ENCODE measurements around the gene LY6G5C. TPM values are rescaled to one million over a fixed set of nuclear protein-coding genes. Genes with fewer than 3 reads are reported as not detected.
A peak's percentile ranks its signal among the peaks of the same experiment; 100 is the strongest.

Gene LY6G5C
- total and polyA plus RNA-seq, 2 of the 13 experiments (the other 11 are each of a cell fraction or from before 2014, with no cell fraction given) = 0.33 to 0.55 TPM

DNA sequence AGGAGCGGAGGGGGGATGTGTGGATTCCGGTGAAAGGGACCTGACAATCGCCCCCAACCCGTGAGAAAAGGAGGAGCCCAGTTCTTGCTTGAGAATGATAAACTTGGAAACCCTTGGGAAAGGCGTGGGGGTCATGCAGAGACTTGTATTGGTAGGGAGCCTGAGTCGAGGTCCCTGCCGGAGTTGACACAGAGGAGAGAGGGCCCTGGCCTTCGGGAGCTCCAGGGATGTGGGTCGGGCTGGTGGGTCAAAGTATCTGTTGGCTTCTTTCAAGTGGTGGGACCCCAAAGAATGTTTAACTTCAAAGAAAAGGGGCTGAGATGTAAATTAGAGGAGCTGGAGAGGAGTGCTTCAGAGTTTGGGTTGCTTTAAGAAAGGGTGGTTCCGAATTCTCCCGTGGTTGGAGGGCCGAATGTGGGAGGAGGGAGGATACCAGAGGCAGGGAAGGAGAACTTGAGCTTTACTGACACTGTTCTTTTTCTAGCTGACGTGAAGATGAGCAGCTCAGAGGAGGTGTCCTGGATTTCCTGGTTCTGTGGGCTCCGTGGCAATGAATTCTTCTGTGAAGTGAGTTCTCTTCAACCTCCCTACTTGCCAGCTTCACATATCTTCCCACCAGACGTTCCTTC, 14.4 kb downstream of the LY6G5C start (continued):
- TF ChIP-seq, protein P1, sequence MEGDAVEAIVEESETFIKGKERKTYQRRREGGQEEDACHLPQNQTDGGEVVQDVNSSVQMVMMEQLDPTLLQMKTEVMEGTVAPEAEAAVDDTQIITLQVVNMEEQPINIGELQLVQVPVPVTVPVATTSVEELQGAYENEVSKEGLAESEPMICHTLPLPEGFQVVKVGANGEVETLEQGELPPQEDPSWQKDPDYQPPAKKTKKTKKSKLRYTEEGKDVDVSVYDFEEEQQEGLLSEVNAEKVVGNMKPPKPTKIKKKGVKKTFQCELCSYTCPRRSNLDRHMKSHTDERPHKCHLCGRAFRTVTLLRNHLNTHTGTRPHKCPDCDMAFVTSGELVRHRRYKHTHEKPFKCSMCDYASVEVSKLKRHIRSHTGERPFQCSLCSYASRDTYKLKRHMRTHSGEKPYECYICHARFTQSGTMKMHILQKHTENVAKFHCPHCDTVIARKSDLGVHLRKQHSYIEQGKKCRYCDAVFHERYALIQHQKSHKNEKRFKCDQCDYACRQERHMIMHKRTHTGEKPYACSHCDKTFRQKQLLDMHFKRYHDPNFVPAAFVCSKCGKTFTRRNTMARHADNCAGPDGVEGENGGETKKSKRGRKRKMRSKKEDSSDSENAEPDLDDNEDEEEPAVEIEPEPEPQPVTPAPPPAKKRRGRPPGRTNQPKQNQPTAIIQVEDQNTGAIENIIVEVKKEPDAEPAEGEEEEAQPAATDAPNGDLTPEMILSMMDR (CRISPR knock-in tag; IDR thresholded peaks at IDR 0.05) = no peak
- TF ChIP-seq U2AF2 (IDR thresholded peaks at IDR 0.05; ENCODE audit: low read depth, low read length) (no peak), HNRNPH1 (optimal IDR thresholded peaks at IDR 0.05; ENCODE audit: low read depth, low read length) (no peak), ZNF253 (CRISPR knock-in tag; IDR thresholded peaks at IDR 0.05; ENCODE audit: borderline replicate concordance) (no peak), ZNF225 (CRISPR knock-in tag; IDR thresholded peaks at IDR 0.05) (0 out of 2 replicates have a peak, but pooled peaks have one; percentile 83), NCOR1 (IDR thresholded peaks at IDR 0.05; ENCODE audit: borderline replicate concordance, low read length) (peak; percentile 15; the same call in 1 of the 2 replicates), ZNF761 (CRISPR knock-in tag; conservative IDR thresholded peaks at IDR 0.05) (no peak), ZNF230 (CRISPR knock-in tag; IDR thresholded peaks at IDR 0.05) (0 out of 2 replicates have a peak, but pooled peaks have one; percentile 18), ZNF670 (CRISPR knock-in tag; IDR thresholded peaks at IDR 0.05; ENCODE audit: borderline replicate concordance) (0 out of 2 replicates have a peak, but pooled peaks have one; percentile 37), ZNF772 (CRISPR knock-in tag; IDR thresholded peaks at IDR 0.05) (no peak), ZNF546 (CRISPR knock-in tag; conservative IDR thresholded peaks at IDR 0.05) (no peak)
- TF ChIP-seq, protein P2, sequence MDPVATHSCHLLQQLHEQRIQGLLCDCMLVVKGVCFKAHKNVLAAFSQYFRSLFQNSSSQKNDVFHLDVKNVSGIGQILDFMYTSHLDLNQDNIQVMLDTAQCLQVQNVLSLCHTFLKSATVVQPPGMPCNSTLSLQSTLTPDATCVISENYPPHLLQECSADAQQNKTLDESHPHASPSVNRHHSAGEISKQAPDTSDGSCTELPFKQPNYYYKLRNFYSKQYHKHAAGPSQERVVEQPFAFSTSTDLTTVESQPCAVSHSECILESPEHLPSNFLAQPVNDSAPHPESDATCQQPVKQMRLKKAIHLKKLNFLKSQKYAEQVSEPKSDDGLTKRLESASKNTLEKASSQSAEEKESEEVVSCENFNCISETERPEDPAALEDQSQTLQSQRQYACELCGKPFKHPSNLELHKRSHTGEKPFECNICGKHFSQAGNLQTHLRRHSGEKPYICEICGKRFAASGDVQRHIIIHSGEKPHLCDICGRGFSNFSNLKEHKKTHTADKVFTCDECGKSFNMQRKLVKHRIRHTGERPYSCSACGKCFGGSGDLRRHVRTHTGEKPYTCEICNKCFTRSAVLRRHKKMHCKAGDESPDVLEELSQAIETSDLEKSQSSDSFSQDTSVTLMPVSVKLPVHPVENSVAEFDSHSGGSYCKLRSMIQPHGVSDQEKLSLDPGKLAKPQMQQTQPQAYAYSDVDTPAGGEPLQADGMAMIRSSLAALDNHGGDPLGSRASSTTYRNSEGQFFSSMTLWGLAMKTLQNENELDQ (CRISPR knock-in tag; IDR thresholded peaks at IDR 0.05; ENCODE audit: borderline replicate concordance) = no peak
- TF ChIP-seq, protein P3, sequence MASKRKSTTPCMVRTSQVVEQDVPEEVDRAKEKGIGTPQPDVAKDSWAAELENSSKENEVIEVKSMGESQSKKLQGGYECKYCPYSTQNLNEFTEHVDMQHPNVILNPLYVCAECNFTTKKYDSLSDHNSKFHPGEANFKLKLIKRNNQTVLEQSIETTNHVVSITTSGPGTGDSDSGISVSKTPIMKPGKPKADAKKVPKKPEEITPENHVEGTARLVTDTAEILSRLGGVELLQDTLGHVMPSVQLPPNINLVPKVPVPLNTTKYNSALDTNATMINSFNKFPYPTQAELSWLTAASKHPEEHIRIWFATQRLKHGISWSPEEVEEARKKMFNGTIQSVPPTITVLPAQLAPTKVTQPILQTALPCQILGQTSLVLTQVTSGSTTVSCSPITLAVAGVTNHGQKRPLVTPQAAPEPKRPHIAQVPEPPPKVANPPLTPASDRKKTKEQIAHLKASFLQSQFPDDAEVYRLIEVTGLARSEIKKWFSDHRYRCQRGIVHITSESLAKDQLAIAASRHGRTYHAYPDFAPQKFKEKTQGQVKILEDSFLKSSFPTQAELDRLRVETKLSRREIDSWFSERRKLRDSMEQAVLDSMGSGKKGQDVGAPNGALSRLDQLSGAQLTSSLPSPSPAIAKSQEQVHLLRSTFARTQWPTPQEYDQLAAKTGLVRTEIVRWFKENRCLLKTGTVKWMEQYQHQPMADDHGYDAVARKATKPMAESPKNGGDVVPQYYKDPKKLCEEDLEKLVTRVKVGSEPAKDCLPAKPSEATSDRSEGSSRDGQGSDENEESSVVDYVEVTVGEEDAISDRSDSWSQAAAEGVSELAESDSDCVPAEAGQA (IDR thresholded peaks at IDR 0.05; ENCODE audit: low read depth) = no peak
- TF ChIP-seq, protein P3 (CRISPR knock-in tag; IDR thresholded peaks at IDR 0.05; ENCODE audit: borderline replicate concordance) = no peak
- TF ChIP-seq, protein P4, sequence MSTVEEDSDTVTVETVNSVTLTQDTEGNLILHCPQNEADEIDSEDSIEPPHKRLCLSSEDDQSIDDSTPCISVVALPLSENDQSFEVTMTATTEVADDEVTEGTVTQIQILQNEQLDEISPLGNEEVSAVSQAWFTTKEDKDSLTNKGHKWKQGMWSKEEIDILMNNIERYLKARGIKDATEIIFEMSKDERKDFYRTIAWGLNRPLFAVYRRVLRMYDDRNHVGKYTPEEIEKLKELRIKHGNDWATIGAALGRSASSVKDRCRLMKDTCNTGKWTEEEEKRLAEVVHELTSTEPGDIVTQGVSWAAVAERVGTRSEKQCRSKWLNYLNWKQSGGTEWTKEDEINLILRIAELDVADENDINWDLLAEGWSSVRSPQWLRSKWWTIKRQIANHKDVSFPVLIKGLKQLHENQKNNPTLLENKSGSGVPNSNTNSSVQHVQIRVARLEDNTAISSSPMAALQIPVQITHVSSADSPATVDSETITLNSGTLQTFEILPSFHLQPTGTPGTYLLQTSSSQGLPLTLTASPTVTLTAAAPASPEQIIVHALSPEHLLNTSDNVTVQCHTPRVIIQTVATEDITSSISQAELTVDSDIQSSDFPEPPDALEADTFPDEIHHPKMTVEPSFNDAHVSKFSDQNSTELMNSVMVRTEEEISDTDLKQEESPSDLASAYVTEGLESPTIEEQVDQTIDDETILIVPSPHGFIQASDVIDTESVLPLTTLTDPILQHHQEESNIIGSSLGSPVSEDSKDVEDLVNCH (CRISPR knock-in tag; IDR thresholded peaks at IDR 0.05) = peak; percentile 1; the same call in 1 of the 2 replicates
